ENCODE data around the gene SCD5. TPM values are rescaled to one million over a fixed set of nuclear protein-coding genes. Genes with fewer than 3 reads are reported as not detected.

The SCD5 gene
- total RNA-seq, 2 experiments from 2014 or later, result 1.3 to 1.7 TPM

DNA sequence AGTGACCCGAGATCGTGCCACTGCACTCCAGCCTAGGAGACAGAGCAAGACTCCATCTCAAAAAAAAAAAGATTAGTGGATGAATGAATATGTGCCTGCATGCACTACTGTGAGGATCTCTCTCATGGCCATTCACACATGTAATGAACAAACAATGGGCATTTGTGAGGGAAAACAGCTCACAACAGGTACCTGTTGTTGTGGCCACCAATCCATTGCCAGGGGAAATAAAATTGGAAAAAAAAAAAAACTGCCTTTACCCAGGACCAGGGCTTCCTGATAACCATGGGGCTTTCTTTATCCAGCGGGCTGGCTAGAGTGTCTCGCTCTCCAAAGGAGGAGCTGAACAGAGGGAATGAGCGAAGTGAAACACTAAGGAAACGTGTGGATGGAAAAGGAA lies 7.4 kb downstream of the SCD5 start:
- DNase-seq (no peak), ATAC-seq (no peak)
- CTCF ChIA-PET, result no interaction called here
- Mint-ChIP-seq H3K27me3 (peaks cover 8% of the 10 kb centered on the region), H3K36me3 (ENCODE audit: low read depth) (no peaks in the 10 kb centered on the region), H3K9me3 (ENCODE audit: low read depth) (no peaks in the 10 kb centered on the region), H3K27ac (no peak overlapping the region), H3K4me3 (no peak overlapping the region), H3K4me1 (no peaks in the 10 kb centered on the region)
- intact Hi-C loops (cut with DNase I, micrococcal nuclease), result no loop called here
- POLR2A ChIA-PET, result no interaction called here

DNA sequence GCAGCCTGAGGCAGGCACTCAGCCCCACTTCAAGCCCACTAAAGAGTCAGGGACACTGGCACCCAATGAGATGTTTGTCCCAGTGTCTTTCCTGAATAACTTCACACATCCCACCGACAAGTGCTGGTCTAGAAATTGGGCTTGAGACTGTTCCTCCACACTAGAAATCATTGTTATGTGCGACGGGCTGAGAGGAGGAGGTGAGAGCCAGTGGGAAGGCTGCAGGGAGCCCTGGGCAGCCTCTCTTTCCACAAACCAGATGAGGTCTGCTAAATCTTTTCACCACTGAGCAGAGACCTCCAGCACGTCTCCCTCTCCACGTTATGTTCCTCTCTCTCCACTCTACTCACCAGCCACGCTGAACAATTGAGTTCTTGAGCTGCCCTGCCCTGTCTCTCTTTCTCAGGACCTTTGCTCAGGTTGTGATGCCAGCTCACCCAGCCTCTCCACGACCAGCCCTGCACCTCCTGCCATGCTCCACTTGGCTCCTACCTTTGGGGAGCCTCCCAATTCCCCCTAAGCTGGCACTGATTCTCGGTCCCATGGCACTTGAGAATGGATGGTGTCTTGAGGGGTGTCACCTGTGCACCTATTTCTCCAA lies 8.4 kb downstream of the SCD5 start:
- H3K4me1 Mint-ChIP-seq, result no peaks in the 10 kb centered on the region
- DNase-seq (no peak), ATAC-seq (no peak)
- ChIA-PET POLR2A (no interaction called here), CTCF (no interaction called here)
- H3K27ac Mint-ChIP-seq, result no peak overlapping the region
- H3K36me3 Mint-ChIP-seq (ENCODE audit: low read depth), result no peaks in the 10 kb centered on the region
- H3K9me3 Mint-ChIP-seq (ENCODE audit: low read depth), result no peaks in the 10 kb centered on the region
- H3K4me3 Mint-ChIP-seq, result no peak overlapping the region
- intact Hi-C loops (cut with DNase I, micrococcal nuclease), result no loop called here
- peaks cover 6% of the 10 kb centered on the region for H3K27me3 Mint-ChIP-seq

- intact Hi-C loops (cut with DNase I, micrococcal nuclease), result no loop called here
- Mint-ChIP-seq H3K9me3 (ENCODE audit: low read depth) (no peaks in the 10 kb centered on the region), H3K27me3 (peaks cover 3% of the 10 kb centered on the region), H3K4me3 (no peak overlapping the region), H3K36me3 (ENCODE audit: low read depth) (no peaks in the 10 kb centered on the region), H3K4me1 (no peaks in the 10 kb centered on the region), H3K27ac (no peak overlapping the region)
- DNase-seq (no peak), ATAC-seq (no peak)
- CTCF ChIA-PET, result no interaction called here
- POLR2A ChIA-PET, result no interaction called here
Observed at GRCh38 chr4:82789025-82789776, 9.4 kb downstream of the SCD5 start.

- CTCF ChIA-PET, result no interaction called here
- POLR2A ChIA-PET, result interaction anchor here (0.6 kb wide), 1 partner anchor 406 kb away, joined by 5 read pairs; no protein-coding TSS in a partner anchor
- DNase-seq (no peak), ATAC-seq (no peak)
- H3K9me3 Mint-ChIP-seq (ENCODE audit: low read depth), result no peaks in the 10 kb centered on the region
- intact Hi-C loops (cut with DNase I, micrococcal nuclease), result no loop called here
- no peaks in the 10 kb centered on the region for H3K36me3 Mint-ChIP-seq (ENCODE audit: low read depth)
- H3K4me3 Mint-ChIP-seq, result no peak overlapping the region
- H3K27me3 Mint-ChIP-seq, result peaks cover 3% of the 10 kb centered on the region
- H3K4me1 Mint-ChIP-seq, result no peaks in the 10 kb centered on the region
- no peak overlapping the region for H3K27ac Mint-ChIP-seq
Observed at GRCh38 chr4:82787342-82787741, 11.3 kb downstream of the SCD5 start.

- Mint-ChIP-seq H3K27ac (no peak overlapping the region), H3K9me3 (ENCODE audit: low read depth) (no peaks in the 10 kb centered on the region), H3K36me3 (ENCODE audit: low read depth) (no peaks in the 10 kb centered on the region), H3K27me3 (peaks cover 3% of the 10 kb centered on the region), H3K4me3 (no peak overlapping the region), H3K4me1 (no peaks in the 10 kb centered on the region)
- ChIA-PET POLR2A (interaction anchor here (0.6 kb wide), 1 partner anchor 405 kb away, joined by 5 read pairs; no protein-coding TSS in a partner anchor), CTCF (interaction anchor here (0.6 to 1.6 kb wide), 2 partner anchors 12 to 163 kb away, joined by 4 to 8 read pairs; partner anchors contain the start of gene SCD5)
- ATAC-seq, result no peak
- intact Hi-C loops (cut with DNase I, micrococcal nuclease), result no loop called here
- no peak for DNase-seq
Observed at GRCh38 chr4:82786828-82787227, 11.8 kb downstream of the SCD5 start.

- DNase-seq, result no peak
- no peak overlapping the region for H3K27ac Mint-ChIP-seq
- no peaks in the 10 kb centered on the region for H3K36me3 Mint-ChIP-seq (ENCODE audit: low read depth)
- intact Hi-C loops (cut with DNase I, micrococcal nuclease), result no loop called here
- CTCF ChIA-PET, result interaction anchor here (0.6 to 1.6 kb wide), 2 partner anchors 13 to 162 kb away, joined by 4 to 8 read pairs; partner anchors contain the start of gene SCD5
- H3K27me3 Mint-ChIP-seq, result no peaks in the 10 kb centered on the region
- H3K4me1 Mint-ChIP-seq, result no peaks in the 10 kb centered on the region
- POLR2A ChIA-PET, result no interaction called here
- H3K4me3 Mint-ChIP-seq, result no peak overlapping the region
- no peak for ATAC-seq
- no peaks in the 10 kb centered on the region for H3K9me3 Mint-ChIP-seq (ENCODE audit: low read depth)
Observed at GRCh38 chr4:82785611-82786400, 12.8 kb downstream of the SCD5 start.

- no peak for DNase-seq
- no peaks in the 10 kb centered on the region for H3K27me3 Mint-ChIP-seq
- no peak for ATAC-seq
- H3K36me3 Mint-ChIP-seq (ENCODE audit: low read depth), result no peaks in the 10 kb centered on the region
- no peak overlapping the region for H3K4me3 Mint-ChIP-seq
- CTCF ChIA-PET, result interaction anchor here (0.6 to 1.6 kb wide), 4 partner anchors 14 to 193 kb away, joined by 3 to 8 read pairs (median 4); partner anchors contain the start of gene SCD5
- intact Hi-C loops (cut with DNase I, micrococcal nuclease), result no loop called here
- no peak overlapping the region for H3K27ac Mint-ChIP-seq
- POLR2A ChIA-PET, result no interaction called here
- H3K9me3 Mint-ChIP-seq (ENCODE audit: low read depth), result no peaks in the 10 kb centered on the region
- H3K4me1 Mint-ChIP-seq, result no peaks in the 10 kb centered on the region
Observed at GRCh38 chr4:82784681-82785610, 13.7 kb downstream of the SCD5 start.

DNA sequence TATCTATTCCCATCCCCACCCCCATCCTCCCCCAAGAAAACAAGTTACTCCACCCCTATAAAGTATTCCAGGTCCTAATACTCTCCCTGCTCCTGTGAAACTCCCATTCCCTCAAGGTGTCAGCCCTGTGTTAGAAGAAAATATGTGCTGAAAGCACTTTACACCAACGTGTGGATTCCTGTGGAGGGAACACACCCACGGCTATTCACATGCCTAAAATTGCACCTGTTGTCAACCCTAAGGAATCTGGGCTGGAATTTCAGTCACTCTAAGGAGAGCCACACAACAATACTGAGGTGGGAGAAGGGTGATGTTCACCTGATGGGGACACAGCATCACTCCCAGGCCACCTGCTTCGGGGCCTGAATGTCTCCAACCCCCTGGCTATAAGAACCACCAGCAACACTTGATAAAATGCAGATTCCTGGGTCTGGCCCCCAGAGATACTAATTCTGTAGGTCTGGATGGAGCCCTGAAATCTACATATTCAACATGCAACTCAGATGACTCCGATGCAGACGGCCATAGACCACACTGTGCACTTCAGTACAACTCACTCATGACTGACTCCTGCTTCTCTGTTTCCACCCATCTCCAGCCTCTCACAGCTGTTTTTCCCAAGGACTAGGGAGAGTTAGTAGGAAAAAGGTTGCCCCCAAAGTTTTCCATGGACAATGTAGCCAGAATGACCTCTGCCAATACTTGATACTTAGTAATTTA lies 15.8 kb downstream of the SCD5 start:
- H3K27me3 Mint-ChIP-seq, result no peaks in the 10 kb centered on the region
- no peak for ATAC-seq
- H3K4me1 Mint-ChIP-seq, result no peaks in the 10 kb centered on the region
- intact Hi-C loops (cut with DNase I, micrococcal nuclease), result no loop called here
- ChIA-PET POLR2A (no interaction called here), CTCF (no interaction called here)
- no peaks in the 10 kb centered on the region for H3K9me3 Mint-ChIP-seq (ENCODE audit: low read depth)
- H3K4me3 Mint-ChIP-seq, result no peak overlapping the region
- no peaks in the 10 kb centered on the region for H3K36me3 Mint-ChIP-seq (ENCODE audit: low read depth)
- no peak overlapping the region for H3K27ac Mint-ChIP-seq
- DNase-seq, result no peak

DNA sequence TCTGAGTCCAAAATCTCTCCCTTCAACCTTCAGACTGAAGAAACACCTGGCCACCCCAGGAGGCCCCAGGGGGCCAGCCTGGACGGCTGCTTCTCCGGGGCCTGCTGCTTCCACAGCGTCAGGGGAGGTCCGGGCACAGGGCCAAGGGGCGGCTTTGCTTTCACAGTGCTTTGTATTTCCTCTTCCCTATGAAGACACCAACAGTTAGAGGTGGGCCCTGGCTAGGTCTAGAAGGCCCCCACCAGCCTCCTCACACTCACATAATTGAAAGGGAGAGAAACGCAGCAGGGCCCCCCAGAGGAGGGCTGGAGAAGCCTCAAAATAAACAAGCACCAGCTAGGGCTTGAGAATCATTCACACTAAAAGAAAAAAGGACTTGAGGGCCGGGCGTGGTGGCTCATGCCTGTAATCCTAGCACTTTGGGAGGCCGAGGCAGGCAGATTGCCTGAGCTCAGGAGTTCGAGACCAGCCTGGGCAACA lies 17.8 kb downstream of the SCD5 start:
- no peak overlapping the region for H3K27ac Mint-ChIP-seq
- H3K4me3 Mint-ChIP-seq, result no peak overlapping the region
- no peaks in the 10 kb centered on the region for H3K36me3 Mint-ChIP-seq (ENCODE audit: low read depth)
- ChIA-PET CTCF (no interaction called here), POLR2A (no interaction called here)
- intact Hi-C loops (cut with DNase I, micrococcal nuclease), result no loop called here
- H3K4me1 Mint-ChIP-seq, result no peaks in the 10 kb centered on the region
- DNase-seq (no peak), ATAC-seq (no peak)
- no peaks in the 10 kb centered on the region for H3K9me3 Mint-ChIP-seq (ENCODE audit: low read depth)
- no peaks in the 10 kb centered on the region for H3K27me3 Mint-ChIP-seq

- ChIA-PET CTCF (no interaction called here), POLR2A (no interaction called here)
- H3K27me3 Mint-ChIP-seq, result no peaks in the 10 kb centered on the region
- intact Hi-C loops (cut with DNase I, micrococcal nuclease), result no loop called here
- H3K36me3 Mint-ChIP-seq (ENCODE audit: low read depth), result no peaks in the 10 kb centered on the region
- ATAC-seq, result no peak
- H3K4me3 Mint-ChIP-seq, result no peak overlapping the region
- H3K4me1 Mint-ChIP-seq, result no peaks in the 10 kb centered on the region
- no peaks in the 10 kb centered on the region for H3K9me3 Mint-ChIP-seq (ENCODE audit: low read depth)
- DNase-seq, result no peak
- H3K27ac Mint-ChIP-seq, result no peak overlapping the region
Observed at GRCh38 chr4:82780170-82780751, 18.3 kb downstream of the SCD5 start.
